ENCODE results near the gene KBTBD6. TPM values are rescaled to one million over a fixed set of nuclear protein-coding genes. Genes with fewer than 3 reads are reported as not detected.

The KBTBD6 gene
- total and polyA plus RNA-seq, 4 experiments from 2014 or later: 4.2 to 10.5 (median 7.4) TPM

DNA sequence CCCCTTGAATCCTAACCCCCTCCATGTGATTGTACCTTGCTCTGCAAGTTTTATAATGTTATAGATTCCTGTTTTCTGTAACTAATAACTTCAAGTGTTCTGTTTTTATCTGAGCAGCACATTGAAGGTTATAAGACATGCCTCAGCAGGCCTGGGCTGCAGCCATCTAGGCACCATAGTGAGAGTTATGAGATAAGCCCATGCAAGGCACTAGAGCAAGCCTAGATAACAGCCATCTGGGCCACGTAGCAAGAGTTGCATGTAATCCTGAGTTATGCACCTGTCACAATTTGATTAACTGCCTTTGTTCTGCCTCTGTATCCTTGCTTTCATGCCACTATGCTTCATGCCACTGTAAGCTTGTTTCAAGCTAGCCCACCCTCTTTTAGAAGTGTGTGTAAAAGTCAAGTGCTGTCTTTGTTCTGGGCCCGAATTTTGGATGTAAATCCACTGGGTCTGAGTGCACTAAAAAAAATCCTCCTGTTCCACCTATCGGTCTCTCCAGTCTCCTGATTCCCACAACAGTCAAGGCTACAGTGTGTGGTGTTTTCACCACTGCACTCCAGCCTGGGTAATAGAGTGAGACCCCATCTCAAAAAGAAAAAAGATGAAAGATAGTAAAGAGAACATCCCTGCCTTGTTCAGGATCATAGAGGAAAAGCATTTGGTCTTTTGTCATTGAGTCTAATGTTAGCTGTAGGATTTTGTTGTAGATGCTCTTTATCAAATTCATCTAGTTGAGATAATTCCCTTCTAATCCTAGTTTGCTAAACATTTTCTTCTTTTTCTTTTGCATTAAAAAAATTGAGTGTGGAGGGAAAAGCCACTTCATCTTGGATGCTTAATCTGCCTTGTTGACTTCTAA, 16.0 kb upstream of the KBTBD6 start:
- peaks cover 48 to 68% of the 10 kb centered on the region in 2 donors for H3K36me3 Mint-ChIP-seq
- H3K36me3 ChIP-seq (ENCODE audit: insufficient read depth, low read length): no peaks in the 10 kb centered on the region
- no peak for DNase-seq
- no peaks in the 10 kb centered on the region for H3K4me1 Mint-ChIP-seq
- no peak overlapping the region for H3K27ac ChIP-seq (ENCODE audit: low read depth, low read length)
- no peaks in the 10 kb centered on the region for H3K27me3 ChIP-seq (ENCODE audit: insufficient read depth, low read length)
- peaks cover 6 to 36% of the 10 kb centered on the region in 2 donors for H3K9me3 ChIP-seq (ENCODE audit: control insufficient read depth in 1 of 2, low read length in 2 of 2)
- no peak overlapping the region for H3K4me3 Mint-ChIP-seq
- H3K4me3 ChIP-seq (ENCODE audit: low read length in 2 of 2): no peak overlapping the region
- peaks cover 12 to 77% (median 57%) of the 10 kb centered on the region in 8 donors for H3K9me3 Mint-ChIP-seq
- ChIA-PET CTCF (ENCODE audit: partially characterized antibody) (interaction anchor here (0.5 kb wide), 1 partner anchor 95 kb away, joined by 3 read pairs; no protein-coding TSS in a partner anchor), POLR2A (ENCODE audit: partially characterized antibody) (no interaction called here)
- no peaks in the 10 kb centered on the region for H3K4me1 ChIP-seq (ENCODE audit: insufficient read depth, low read length)
- no peaks in the 10 kb centered on the region for H3K27me3 Mint-ChIP-seq
- H3K27ac Mint-ChIP-seq: no peak overlapping the region
- intact Hi-C loops (cut with micrococcal nuclease): no loop called here

DNA sequence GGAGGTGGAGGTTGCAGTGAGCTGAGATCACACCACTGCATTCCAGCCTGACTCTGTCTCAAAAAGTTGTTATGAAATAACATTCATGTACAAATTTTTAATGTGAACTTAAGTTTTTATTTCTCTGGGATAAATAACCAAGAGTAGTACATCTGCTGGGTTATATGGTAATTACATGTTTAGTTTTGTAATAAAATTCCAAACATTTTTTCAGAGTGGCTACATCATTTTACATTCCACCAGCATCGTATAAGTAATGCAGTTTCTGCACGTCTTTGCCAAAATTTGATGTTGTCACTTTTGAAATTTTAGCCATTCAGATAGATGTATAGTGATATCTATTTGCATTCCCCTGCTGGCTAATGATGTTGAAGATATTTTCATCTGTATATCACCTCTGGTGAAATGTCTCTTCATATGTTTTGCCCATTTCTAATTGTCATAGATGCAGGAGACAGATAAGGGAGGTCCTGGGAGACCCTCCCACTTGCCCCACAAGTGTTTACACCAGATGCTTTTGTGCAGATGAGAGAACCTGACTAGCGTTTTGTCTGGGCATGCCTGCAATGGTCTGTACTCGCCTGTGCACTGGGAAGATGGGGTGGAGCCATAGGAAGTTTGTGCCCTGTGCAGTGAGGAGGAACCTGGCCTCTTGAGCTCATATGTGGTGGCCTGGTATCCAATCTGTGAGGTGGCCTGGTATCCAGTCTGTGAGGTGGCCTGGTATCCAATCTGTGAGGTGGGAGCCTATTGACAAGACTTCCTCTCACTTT, 12.7 kb upstream of the KBTBD6 start:
- Mint-ChIP-seq H3K4me1 (no peaks in the 10 kb centered on the region), H3K36me3 (peaks cover 27 to 44% of the 10 kb centered on the region in 2 donors), H3K27me3 (no peaks in the 10 kb centered on the region), H3K27ac (no peak overlapping the region), H3K9me3 (peaks cover 8 to 48% (median 33%) of the 10 kb centered on the region in 8 donors), H3K4me3 (no peak overlapping the region)
- ChIA-PET CTCF (ENCODE audit: partially characterized antibody) (no interaction called here), POLR2A (ENCODE audit: partially characterized antibody) (no interaction called here)
- H3K4me1 ChIP-seq (ENCODE audit: insufficient read depth, low read length): no peaks in the 10 kb centered on the region
- no peak for DNase-seq
- H3K9me3 ChIP-seq (ENCODE audit: control insufficient read depth in 1 of 2, low read length in 2 of 2): peaks cover 6 to 24% of the 10 kb centered on the region in 2 donors
- intact Hi-C loops (cut with micrococcal nuclease): no loop called here
- H3K27me3 ChIP-seq (ENCODE audit: insufficient read depth, low read length): no peaks in the 10 kb centered on the region
- H3K27ac ChIP-seq (ENCODE audit: low read depth, low read length): no peak overlapping the region
- no peaks in the 10 kb centered on the region for H3K36me3 ChIP-seq (ENCODE audit: insufficient read depth, low read length)
- H3K4me3 ChIP-seq (ENCODE audit: low read length in 2 of 2): no peak overlapping the region

DNA sequence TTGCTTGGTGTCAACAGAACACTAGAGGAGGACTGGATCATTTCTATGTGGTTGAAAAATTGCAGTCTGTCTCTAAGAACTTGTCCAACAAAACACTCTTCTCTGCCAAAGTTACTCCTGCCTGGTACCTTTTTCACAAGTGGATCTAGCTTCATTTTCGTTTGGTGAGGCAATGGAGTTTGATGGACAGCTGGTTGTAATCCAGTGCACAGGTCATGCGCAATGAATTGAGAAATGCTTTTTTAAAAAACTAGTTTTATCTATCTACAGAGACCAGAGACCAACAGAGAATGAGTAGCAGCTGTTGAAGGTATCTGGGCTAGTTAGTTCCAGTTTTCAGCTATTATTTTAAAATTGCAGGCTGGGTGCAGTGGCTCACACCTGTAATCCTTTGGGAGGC, 12.0 kb upstream of the KBTBD6 start:
- ChIA-PET CTCF (ENCODE audit: partially characterized antibody) (no interaction called here), POLR2A (ENCODE audit: partially characterized antibody) (no interaction called here)
- no peak overlapping the region for H3K27ac ChIP-seq (ENCODE audit: low read depth, low read length)
- no peaks in the 10 kb centered on the region for H3K4me1 ChIP-seq (ENCODE audit: insufficient read depth, low read length)
- H3K36me3 ChIP-seq (ENCODE audit: insufficient read depth, low read length): no peaks in the 10 kb centered on the region
- Mint-ChIP-seq H3K9me3 (peaks cover 4 to 40% (median 25%) of the 10 kb centered on the region in 8 donors), H3K27me3 (no peaks in the 10 kb centered on the region), H3K36me3 (peaks cover 19 to 36% of the 10 kb centered on the region in 2 donors), H3K4me3 (no peak overlapping the region), H3K4me1 (no peaks in the 10 kb centered on the region), H3K27ac (no peak overlapping the region)
- intact Hi-C loops (cut with micrococcal nuclease): no loop called here
- peaks cover 6 to 19% of the 10 kb centered on the region in 2 donors for H3K9me3 ChIP-seq (ENCODE audit: control insufficient read depth in 1 of 2, low read length in 2 of 2)
- no peaks in the 10 kb centered on the region for H3K27me3 ChIP-seq (ENCODE audit: insufficient read depth, low read length)
- DNase-seq: no peak
- H3K4me3 ChIP-seq (ENCODE audit: low read length in 2 of 2): no peak overlapping the region

DNA sequence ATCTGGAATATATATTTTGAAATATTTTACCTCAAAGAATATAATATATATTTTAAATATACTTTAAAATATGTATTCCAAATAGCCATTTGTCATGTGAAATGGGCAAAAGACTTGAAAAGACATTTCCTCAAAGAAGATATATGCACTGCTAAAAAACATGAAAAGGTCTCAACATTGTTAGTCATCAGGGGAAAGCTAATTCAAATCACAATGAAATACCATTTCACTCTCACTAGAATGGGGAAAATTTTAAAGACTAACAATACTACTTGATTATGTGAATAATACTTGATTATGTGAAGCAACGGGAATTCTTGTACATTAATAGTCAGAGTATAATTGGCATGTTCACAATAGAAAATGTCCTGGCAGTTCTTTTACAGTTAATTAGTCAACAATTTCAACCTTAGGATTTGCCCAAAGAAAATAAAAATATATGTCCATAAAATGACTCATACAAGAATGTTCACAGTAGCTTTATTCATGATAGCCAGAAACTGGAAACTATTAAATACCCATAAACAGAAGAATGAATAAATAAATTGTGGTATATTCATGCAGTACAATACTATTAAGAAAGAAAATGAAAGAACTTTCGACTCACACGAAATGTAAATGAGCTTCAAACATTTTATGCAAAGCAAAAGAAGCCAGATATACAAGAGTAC, 6.8 kb upstream of the KBTBD6 start:
- H3K4me1 Mint-ChIP-seq: peaks cover 0 to 6% (median 0%) of the 10 kb centered on the region in 4 donors
- peaks cover 0 to under 1% (median 0%) of the 10 kb centered on the region in 8 donors for H3K9me3 Mint-ChIP-seq

DNA sequence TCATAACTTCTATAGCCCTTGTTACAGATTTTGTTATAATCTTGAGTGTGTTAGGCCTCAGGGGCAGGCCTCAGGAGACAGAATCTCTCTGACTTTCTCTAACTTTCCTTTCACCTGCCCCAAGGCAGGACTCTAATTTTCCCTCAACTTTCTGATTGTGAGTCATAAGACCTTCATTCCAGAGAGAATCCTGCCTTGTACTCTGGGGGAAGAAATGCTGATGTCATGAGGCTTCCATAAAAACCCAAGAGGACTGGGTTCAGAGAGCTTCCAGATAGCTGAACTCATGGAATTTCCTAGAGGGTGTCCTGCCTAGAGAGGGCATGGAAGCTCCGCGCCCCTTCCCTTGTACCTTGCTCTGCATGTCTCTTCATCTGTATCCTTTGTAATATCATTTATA, 5.3 kb upstream of the KBTBD6 start:
- CTCF ChIA-PET (ENCODE audit: partially characterized antibody): no interaction called here
- H3K27ac Mint-ChIP-seq: no peak overlapping the region
- no peaks in the 10 kb centered on the region for H3K36me3 ChIP-seq (ENCODE audit: insufficient read depth, low read length)
- DNase-seq: no peak
- H3K9me3 Mint-ChIP-seq: no peaks in the 10 kb centered on the region
- no peaks in the 10 kb centered on the region for H3K27me3 Mint-ChIP-seq
- peaks cover 8% of the 10 kb centered on the region for H3K4me1 ChIP-seq (ENCODE audit: insufficient read depth, low read length)
- H3K9me3 ChIP-seq (ENCODE audit: control insufficient read depth in 1 of 2, low read length in 2 of 2): no peaks in the 10 kb centered on the region
- intact Hi-C loops (cut with micrococcal nuclease): no loop called here
- no peaks in the 10 kb centered on the region for H3K27me3 ChIP-seq (ENCODE audit: insufficient read depth, low read length)
- no peak overlapping the region for H3K4me3 Mint-ChIP-seq
- no peak overlapping the region for H3K27ac ChIP-seq (ENCODE audit: low read depth, low read length)
- peaks cover under 1 to 5% of the 10 kb centered on the region in 2 donors for H3K36me3 Mint-ChIP-seq
- H3K4me3 ChIP-seq (ENCODE audit: low read length in 2 of 2): no peak overlapping the region
- POLR2A ChIA-PET (ENCODE audit: partially characterized antibody): no interaction called here
- H3K4me1 Mint-ChIP-seq: peaks cover 9 to 14% (median 10%) of the 10 kb centered on the region in 4 donors

More for the DNA sequence above, 6.8 kb upstream of the KBTBD6 start:
- H3K27me3 Mint-ChIP-seq: no peaks in the 10 kb centered on the region
- CTCF ChIA-PET (ENCODE audit: partially characterized antibody): no interaction called here
- H3K4me3 Mint-ChIP-seq: no peak overlapping the region
- Histone ChIP-seq H3K36me3 (ENCODE audit: insufficient read depth, low read length) (no peaks in the 10 kb centered on the region), H3K9me3 (ENCODE audit: control insufficient read depth in 1 of 2, low read length in 2 of 2) (no peaks in the 10 kb centered on the region), H3K27me3 (ENCODE audit: insufficient read depth, low read length) (no peaks in the 10 kb centered on the region), H3K4me3 (ENCODE audit: low read length in 2 of 2) (no peak overlapping the region), H3K27ac (ENCODE audit: low read depth, low read length) (no peak overlapping the region), H3K4me1 (ENCODE audit: insufficient read depth, low read length) (no peaks in the 10 kb centered on the region)
- POLR2A ChIA-PET (ENCODE audit: partially characterized antibody): no interaction called here
- H3K27ac Mint-ChIP-seq: no peak overlapping the region
- intact Hi-C loops (cut with micrococcal nuclease): no loop called here
- DNase-seq: no peak
- peaks cover 0 to 5% of the 10 kb centered on the region in 2 donors for H3K36me3 Mint-ChIP-seq

DNA sequence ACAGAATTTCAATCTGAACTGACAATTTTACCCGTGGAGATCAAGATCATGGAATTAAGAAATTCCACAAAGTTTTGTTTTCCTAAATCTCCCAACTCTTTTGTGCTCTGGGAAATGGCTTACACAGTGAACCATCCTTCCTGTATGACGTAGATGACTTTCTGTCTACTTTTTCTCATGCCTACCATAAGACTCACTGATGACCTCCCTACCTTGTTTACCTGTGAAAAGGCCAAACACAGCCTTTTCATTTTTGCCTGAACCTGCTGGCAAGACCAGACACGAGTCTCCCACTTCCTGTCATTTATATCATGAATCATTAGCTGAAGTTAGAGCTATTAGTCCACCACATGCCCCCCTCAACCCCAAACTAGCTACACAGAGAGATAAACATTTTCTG, 4.6 kb upstream of the KBTBD6 start:
- no peaks in the 10 kb centered on the region for H3K9me3 ChIP-seq (ENCODE audit: control insufficient read depth in 1 of 2, low read length in 2 of 2)
- Mint-ChIP-seq H3K27me3 (no peaks in the 10 kb centered on the region), H3K4me3 (peak overlapping the region in 1 of 8 donors; percentile 53), H3K4me1 (peaks cover 14 to 19% (median 17%) of the 10 kb centered on the region in 4 donors), H3K27ac (no peak overlapping the region), H3K36me3 (peaks cover 7 to 10% of the 10 kb centered on the region in 2 donors), H3K9me3 (no peaks in the 10 kb centered on the region)
- H3K27ac ChIP-seq (ENCODE audit: low read depth, low read length): no peak overlapping the region
- DNase-seq: no peak
- intact Hi-C loops (cut with micrococcal nuclease): no loop called here
- ChIA-PET POLR2A (ENCODE audit: partially characterized antibody) (no interaction called here), CTCF (ENCODE audit: partially characterized antibody) (no interaction called here)
- peaks cover 8% of the 10 kb centered on the region for H3K4me1 ChIP-seq (ENCODE audit: insufficient read depth, low read length)
- H3K36me3 ChIP-seq (ENCODE audit: insufficient read depth, low read length): no peaks in the 10 kb centered on the region
- no peak overlapping the region for H3K4me3 ChIP-seq (ENCODE audit: low read length in 2 of 2)
- no peaks in the 10 kb centered on the region for H3K27me3 ChIP-seq (ENCODE audit: insufficient read depth, low read length)
